Urothelium cell line (cell line): ENCODE results near the gene CCNQ.

Experiments
- DNase-seq: peaks from one replicate; pipeline ENCODE4 v3.0.0; 2011; ENCODE audit warnings: low spot score, mixed read lengths
- FAIRE-seq: peaks from 2 replicates; lab custom pipeline; 2011; peaks lifted over from hg19 to GRCh38; lab: Jason Lieb, UNC

The CCNQ gene

DNA sequence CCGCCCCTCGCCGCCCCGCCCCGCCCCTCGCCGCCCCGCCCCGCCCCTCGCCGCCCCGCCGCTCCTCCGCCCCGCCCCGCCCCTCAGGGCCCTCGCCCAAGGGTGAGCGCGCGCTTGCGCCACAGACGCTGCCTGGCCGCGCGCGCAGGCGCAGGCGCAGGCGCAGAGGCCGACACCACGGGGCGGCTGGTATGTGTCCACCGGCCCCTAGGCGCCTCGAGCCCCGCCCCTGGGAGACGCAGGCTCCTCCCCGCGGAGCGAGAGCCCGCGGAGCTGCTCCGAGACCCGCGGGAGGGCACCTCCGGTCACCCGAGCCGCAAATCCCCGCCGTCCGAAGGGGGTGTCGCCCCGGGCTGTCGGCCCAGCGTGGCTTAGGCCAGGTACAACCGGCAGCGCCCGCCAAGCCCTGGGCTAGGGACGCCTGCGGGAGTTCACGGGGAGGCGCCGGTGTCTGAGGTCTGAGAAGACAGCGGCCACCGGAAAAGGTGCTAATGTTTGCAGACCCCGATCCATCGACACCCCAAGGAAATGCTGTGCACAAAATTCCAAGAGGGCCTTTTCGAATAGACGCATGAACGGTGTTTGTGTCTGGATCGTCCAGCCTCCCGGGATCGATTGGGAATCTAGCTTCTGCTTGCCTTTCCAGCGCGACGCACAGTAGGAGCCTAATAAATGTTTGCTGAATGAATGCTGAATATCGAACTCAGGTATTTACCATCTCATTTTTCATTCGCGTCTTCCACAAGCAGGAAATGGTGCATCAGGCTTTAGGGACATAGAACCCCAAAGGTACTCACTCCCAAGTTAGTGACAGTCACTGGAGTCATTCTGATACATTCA lies 473 bp upstream of the CCNQ start:
- FAIRE-seq, result no peak
- peak; percentile 97 for DNase-seq

DNA sequence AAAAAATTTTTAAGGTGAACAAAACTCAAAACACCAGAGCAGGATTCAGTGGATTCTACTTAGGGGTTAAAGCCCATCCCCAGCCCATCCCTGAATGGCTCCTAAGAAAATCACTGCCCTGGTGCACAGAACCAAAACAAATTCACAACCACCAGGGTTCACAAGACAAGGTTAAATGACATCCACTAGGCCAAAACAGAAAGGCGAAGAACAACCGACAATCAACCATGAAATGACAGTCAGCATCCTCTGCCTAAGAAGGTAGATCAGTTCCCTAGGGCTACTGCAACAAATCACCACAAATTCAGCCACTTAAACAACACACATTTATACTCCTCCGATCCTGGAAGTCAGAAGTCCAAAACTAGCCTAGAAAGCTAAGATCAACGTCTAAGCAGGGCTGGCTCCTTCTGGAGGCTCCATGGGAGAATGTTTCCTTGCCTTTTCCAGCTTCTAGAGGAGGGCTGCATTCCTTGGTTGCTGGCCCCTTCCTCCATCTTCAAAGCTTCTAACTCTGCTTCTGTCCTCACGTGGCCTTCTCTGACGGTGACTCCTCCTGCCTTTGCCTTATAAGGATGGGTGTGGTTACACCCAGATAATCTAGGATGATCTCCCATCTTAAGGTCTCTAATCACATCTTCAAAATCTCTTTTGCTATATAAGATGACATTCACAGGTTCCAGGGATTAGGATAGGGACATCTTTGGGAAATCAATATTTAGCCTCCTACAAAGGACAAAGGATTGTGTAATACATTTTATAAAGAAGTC lies 1.8 kb downstream of the CCNQ start:
- FAIRE-seq (no peak), DNase-seq (no peak)

DNA sequence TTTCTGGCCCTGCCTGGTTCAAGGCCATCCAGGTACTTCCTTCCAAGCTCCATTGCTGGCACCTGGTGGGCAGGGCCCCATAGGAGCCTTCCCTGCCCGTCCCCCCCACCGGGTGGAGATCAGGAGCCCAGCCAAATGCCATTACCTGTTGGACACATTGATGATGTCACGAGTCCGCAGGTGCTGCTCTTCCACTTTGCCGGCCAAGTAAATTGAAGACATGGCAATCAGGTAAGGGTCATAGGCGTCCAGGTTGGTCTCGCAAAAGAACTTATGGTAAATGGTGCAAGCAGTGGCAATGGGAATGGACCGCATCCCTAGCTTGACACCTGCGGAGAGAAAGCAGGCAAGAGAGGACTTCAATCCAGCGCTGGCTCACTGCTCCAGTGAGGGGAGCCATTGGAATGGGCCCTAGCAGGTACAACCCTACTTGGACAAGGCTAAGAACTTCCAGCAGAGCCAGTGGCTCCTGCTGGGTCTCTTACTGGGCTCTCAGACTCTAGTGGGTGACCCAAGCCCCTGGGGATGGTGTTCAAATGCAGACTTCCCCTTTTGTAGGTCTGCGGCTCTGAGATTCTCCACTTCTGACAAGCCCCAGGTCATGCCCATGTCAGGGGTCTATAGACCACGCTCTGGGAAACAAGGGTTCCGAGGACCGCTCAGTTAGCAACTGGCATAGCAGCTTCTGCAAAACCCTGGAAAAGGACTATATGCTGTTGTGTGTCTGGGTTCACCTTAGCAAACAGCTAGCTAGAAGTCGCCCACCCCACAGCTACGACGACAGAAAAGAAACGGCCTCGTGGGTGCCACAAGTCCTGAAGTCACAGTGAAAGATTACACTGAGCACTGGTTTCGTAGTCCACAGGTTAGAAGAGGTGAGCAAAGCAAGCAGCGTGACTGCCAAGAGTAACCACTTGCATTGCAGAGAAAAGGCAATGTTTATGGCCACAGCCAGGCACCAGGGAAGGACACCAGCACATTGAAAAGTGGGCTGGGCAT lies 2.8 kb downstream of the CCNQ start:
- no peak for FAIRE-seq

DNA sequence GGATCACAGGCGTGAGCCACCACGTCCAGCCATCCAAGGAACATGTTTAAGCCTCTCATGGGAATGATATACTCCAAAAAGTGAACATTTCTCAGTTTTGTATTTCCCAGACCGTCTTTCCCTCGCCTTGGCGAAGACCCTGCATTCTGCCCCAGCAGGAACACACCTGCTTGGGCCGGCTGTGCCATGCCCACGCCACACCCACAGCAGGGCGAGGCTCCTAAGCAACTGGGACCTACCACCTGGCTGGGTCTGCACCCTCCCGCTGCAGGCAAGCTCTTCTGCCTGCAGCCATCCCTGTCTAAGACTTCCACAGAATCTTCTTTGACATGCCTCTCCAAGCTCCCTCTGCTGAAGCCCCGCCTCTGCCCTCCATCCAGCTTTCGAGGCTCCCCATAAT lies 3.6 kb downstream of the CCNQ start:
- no peak for FAIRE-seq
- DNase-seq, result no peak

More for the DNA sequence above, 2.8 kb downstream of the CCNQ start:
- no peak for DNase-seq

DNA sequence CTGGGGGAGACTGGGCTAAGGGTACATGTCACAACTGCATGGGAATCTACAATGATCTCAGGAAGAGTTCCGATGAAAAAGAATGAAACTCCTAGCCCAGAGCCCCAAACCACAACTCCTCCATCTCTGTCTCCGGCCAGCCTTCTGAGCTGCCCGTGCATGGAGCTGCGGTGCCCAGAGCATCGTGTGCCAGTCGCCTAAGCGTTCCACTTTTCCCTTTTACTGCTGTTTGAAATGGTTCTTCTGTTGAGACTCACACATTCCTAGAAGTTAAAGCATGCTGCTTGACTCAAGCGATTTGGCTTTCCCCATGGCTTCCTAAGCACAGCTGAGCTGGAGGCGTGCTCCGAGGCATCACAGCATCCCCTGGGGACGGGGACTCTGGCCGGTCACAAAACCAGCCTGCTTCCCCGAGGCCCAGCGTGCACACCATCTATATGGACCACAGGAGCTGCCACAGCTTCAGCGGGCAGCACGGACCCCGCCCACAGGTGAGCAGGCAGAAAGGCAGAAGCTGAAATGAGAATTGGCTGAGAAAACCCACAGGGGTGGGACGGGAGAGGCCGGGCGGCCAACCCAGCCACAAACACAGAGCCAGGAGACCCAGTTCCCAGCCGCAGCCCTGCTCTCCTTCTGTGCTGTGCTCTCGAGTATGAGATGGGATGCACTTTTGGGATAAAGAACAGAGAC lies 5.0 kb downstream of the CCNQ start:
- DNase-seq (no peak), FAIRE-seq (no peak)

DNA sequence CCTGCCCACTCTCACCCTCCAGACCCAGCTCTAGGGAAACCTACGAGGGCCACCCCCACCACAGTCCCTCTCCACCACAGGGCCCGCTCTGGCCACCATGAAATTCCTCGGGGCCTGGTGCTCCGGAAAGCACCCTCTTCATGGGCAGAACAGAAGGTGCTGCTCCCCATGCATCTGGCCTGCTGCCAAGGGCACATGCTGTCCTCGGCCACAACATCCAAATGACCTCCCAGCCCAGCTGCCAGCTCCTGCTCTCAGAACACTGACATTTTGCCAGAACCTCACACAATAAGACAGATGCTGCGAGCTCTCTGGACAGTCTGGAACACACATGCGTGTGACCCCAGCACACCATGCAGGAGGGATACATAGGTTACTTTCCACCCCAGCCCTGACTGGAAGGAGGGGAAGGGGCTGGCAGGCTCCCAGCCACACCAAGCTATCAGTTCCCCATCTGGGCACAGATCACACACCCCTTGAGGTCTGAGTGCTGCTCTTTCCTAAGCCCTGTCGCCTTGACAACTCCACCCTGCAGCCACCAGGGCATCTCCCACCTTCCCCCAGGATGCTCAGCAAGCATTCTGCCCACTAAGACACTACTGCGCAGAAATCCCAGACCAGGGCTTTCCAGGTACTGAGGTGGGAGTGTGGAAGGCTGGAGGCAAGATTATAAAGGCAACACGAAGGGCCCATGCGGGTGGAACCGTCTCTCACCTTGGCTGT lies 5.8 kb downstream of the CCNQ start:
- DNase-seq (no peak), FAIRE-seq (no peak)

DNA sequence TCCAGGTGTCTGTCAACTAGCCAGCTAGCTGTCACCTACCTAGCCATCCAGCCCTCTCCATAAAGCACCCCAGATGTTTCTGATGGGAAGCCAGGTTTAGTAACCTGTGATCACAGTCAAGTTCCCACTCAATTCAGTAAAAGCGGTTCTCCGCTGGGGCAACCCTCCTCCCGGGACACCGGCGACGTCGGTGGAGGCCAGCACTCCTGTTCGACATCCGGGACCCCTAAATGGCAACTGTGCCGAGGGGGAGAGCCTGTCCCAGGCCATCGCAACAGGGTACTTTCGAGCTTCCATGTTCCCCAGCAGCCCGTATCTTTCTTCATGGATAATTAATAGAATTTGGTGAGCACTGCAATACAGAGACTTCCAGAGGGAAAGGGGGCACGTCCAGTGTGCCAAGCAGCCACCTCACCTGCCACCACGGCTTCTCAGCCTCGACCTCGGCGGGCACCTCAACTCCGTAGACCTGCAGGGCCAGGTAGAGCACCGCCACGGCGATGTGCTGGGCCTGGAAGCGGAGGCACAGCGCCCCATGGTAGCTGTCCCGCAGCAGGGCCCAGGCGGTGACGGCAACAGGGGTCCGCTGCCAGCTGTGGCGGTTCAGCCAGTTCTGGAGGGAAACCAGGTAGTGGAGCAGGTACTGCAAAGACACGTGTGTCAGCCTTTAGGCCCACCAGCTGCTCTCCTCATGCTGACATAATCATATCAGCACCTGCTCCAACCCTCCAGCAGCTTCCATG lies 6.7 kb downstream of the CCNQ start:
- FAIRE-seq (no peak), DNase-seq (no peak)

DNA sequence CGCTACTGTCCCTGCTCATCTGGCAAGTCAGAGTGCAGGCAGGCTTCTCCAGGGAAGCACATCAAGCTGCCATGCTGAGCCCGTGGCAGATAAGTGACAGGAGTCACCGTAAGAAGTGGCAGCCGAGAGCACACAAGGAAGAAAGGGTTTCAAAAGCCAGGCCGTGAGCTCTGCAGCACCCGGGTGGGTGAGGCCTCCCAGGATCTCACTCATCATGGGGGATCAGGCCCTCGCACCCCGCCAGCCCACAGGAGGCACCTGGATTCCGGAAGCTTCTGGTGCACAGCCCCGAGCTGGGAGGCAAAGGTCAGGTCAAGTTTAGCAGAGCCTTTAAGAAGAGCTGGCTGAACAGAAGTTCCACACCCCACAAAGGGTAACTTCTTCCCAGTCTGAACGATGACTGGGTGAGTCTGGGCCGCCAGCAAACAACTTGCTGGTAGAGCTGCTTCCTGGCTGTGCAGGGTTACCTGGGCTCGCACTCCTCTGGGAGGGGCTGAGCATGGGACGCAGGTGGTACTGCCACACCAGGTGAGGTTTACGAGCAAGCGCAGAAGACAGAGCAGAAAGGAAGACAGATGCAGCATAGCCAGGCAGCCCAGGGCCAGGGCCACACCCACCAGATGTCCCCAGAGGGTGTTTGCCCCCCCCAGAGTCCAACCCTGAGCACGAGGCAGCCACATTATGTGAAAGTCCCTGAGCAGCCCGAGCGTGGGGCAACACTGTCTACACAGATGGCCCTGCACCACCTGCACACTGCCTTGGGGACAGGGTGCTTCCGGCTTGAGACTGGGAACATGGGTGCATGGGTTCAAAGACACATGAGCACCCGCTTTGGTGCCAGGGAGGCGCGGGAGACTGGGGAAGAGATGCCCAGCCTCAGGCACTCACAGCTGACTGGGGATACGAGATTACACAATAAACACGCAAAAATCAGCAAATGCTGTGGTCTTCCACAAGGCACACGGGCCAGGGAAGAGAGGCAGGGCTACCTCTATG lies 7.7 kb downstream of the CCNQ start:
- no peak for DNase-seq
- FAIRE-seq, result no peak

DNA sequence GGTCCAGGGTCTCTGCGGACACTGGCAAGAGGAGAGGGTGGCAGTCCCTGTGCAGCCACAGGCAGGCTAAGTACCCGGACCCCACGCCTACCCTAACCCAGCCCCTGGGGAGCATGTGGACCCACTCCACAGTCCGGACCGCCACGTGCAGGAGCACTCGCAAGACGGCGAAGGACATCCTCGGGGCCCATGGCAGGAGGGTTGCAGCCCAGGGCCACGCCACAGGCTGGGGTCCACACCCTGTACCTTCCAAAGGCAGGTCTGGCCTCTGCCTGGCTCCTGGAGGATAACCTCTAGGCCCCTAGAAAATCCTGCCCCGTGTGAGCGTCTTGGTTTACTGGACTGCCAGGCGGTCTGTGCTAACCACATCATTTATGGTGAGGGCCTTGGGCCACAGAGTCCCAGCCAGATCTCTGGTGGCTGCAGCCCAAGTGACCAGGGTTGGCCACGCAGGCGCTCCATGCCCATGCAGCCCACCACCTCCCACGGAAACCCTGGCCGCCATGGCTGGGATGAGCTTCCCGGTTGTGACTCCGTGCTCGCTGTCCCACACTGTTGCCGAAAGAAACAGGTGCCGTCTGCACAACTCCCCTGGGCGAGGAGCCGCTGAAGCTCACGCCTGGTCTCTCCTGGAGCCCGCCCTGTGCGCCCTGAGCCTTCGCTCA lies 10.0 kb downstream of the CCNQ start:
- DNase-seq (no peak), FAIRE-seq (no peak)

DNA sequence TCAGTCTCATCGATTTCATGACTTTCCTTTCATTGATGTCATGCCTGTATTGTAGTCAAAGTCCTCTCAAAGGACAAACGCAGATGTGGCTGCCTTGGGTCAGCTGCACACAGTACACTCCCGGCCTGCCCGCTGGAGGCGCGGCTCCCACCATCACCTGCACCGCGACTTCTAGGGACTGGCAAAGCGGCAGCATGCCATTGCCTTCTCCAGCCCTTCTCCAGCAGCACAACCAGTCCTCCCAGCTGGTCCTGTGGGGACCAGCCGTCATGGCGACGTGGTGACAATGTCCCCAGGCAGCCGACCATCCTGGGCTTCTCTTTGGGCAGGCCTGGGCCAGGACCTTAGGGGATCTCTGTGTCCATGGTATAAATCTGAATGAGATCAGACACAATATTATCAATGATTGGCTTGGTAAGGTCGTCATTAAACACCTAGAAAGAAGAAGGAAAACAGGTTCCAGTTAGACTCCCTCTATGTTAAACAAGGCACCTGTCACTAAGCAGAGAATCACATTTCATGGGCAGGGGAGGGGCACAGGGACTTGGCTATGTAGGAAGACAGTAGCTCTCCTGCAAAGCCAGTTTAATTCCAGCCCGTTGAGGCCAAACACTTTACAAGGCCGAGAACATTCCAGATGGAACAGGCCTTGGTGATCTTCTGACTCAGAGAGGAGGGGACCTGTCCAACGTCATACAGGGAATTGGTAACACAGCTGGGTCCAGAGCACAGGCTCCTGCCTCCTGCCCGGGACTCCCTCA lies 10.7 kb downstream of the CCNQ start:
- DNase-seq (no peak), FAIRE-seq (no peak)

DNA sequence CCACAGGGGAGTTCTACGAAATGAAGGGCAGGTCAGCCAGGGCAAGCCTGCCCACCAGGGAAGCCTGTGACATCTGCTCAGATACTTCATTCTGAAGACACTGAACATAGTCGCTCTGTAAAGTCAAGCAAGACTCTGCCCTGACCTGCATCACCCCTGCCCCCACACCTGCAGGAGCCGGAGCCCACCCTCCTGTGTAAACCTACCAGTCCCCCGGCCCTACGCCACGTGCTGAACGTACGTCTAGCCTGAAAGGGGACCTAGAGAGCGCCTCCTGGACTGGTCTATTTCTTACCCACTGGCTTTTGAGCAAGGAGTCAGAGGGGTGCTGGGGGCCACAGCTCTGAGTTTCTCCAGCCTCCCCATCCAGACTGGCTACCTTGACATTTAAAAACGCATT lies 11.6 kb downstream of the CCNQ start:
- DNase-seq (no peak), FAIRE-seq (no peak)

DNA sequence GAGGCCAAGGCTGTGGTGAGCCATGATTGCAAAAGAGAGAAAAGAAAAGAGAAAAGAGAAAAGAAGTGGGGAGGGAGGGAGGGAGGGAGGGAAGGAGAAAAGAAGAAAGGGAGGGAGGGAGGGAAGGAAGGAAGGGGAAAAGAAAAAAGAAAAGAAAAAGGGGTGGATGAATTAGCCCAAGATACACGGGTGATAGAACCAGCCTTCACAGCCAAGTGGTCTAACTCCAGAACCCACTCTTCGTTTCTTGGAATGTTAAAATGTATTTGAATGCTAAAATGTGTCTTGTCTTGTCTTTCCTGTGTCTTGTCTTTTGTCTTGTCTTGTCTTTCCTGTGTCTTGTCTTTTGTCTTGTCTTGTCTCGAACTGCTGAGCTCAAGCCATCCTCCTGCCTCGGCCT lies 13.1 kb downstream of the CCNQ start:
- DNase-seq, result no peak
- no peak for FAIRE-seq

DNA sequence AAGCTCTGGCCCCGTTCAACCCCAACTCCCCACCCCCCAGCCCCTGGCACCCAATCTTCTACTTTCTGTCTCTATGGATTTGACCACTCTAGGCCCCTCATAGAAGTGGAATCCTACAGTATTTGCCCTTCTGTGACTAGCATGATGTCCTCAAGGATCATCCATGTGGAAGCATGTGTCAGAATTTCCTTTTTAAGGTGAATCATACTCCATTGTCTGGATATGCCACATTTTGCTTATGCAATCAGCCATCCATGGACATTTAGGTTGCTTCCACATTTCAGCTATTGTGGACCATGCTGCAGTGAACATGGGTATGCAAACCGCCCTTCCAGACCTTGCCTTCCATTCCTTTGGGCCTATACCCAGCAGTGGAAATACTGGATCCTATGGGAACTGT lies 15.5 kb downstream of the CCNQ start:
- DNase-seq (no peak), FAIRE-seq (no peak)

DNA sequence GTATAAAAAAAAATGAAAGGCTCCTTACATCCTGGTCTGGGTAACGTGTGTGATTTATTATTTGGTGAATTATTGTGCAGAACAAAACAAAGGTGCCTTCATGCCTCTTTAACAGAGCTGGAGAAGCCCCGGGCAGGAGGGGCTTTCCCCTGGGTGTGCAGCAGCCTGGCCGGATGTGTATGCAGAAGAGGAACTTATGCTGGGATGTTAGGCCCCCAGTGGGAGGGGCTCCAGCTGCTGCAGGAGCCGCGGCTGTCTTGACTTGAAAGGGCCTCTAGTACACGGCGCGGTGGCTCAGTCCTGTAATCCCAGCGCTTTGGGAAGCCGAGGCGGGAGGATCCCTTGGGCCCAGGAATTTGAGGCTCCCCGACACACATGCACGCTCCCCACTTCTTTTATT lies 16.0 kb downstream of the CCNQ start:
- DNase-seq, result no peak
- FAIRE-seq, result no peak

DNA sequence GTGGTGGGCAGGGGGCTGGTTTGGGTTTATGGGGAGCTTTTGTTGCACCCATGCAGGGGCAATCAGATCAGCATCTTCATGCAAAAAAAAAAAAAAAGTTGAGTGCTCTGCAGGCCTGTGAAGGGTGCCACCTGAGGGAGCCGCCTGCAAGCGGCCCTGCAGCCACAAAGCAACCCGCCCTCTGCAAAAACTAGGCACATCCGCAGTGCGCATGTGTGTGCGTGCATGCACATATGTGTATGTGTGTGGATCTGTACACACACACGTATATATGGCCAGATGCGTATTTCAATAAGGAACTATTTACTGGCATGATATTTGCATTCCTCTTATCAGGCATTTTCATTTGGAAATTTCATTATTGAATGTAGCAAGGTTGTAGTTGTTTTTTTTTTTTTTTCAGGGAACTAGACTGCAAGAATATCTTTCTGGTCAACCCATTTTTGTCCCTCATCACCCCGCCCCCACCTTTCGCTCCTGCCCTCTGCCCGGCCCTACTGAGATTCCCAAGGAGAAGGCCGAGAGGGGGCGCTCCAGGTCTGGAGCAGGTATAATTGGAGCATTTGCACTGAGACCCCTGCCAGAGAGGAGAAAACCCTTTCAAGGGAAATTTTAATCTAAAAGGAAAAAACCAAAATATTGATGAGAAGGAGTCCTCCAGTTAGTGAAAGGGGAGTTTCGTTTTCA lies 18.1 kb downstream of the CCNQ start:
- no peak for DNase-seq
- no peak for FAIRE-seq

DNA sequence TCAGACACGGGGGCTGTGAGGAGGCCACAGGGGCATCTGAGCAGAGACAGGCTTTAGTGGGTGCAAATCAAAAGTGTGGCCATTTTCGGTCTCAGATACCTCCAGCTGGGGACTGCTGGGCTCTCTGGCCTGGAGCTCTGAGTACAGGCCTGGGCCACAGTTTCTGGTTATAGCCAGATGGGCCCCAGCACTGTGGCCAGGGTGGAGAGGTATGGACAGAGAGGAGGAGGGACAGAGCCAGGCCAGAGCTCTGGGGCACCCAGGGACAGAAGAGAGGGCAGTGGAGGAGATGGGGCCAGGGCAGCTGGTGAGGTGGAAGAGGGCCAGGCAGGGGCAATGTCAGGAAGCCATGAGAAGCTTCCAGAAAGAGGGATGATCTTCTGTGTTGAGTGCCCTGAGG lies 20.1 kb downstream of the CCNQ start:
- DNase-seq (no peak), FAIRE-seq (no peak)
